KOPT-K1 (cell line): ENCODE results near the gene KLHL34.

Experiments used
- H3K27ac ChIP-seq: fragments of 200-600 bp; sonication (generic); 2 replicates; pipeline ENCODE4 v1.5.1; 2016; ENCODE audit warnings: antibody characterized with exemption, mild to moderate bottlenecking, low read depth, low read length; ENCODE audit not compliant: poor library complexity, severe bottlenecking
- H3K36me3 ChIP-seq: fragments of 200-600 bp; sonication (generic); 2 replicates; pipeline ENCODE4 v1.5.1; 2017; ENCODE audit warnings: antibody characterized with exemption, mild to moderate bottlenecking, low read length, moderate library complexity; ENCODE audit not compliant: insufficient read depth
- H3K9me3 ChIP-seq: fragments of 200-600 bp; sonication (generic); 2 replicates; pipeline ENCODE4 v1.5.1; 2017; ENCODE audit warnings: antibody characterized with exemption, low read length, mild to moderate bottlenecking; ENCODE audit not compliant: insufficient read depth, poor library complexity, severe bottlenecking

The KLHL34 gene

GRCh38 chrX:21612154-21612553 is 46.0 kb downstream of the KLHL34 start:
- H3K9me3 ChIP-seq = no peaks in the 10 kb centered on the region
- H3K27ac ChIP-seq = no peak overlapping the region
- H3K36me3 ChIP-seq = no peaks in the 10 kb centered on the region

GRCh38 chrX:21610168-21610567 is 48.0 kb downstream of the KLHL34 start:
- no peaks in the 10 kb centered on the region for H3K36me3 ChIP-seq
- no peak overlapping the region for H3K27ac ChIP-seq
- no peaks in the 10 kb centered on the region for H3K9me3 ChIP-seq

DNA sequence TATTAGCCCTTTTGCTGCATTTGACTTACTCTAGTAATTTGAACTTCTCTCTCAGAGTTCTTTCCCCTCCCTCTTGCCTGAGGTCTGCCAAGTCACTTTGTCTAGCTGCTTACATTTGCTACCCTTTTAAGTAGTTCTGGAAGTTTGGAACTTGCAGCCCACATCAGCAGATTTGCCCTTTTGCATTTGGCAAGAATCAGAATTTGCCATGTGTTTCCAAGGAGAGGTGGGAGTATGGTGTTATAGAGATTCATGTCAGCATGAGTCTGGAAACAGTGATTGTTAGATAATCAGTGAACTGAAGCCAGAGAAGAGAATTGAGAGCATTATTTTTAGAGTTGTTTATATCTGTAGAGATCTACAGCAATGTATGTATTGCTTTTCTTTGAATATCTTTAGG is 52.1 kb downstream of the KLHL34 start:
- H3K9me3 ChIP-seq = no peaks in the 10 kb centered on the region
- no peak overlapping the region for H3K27ac ChIP-seq
- H3K36me3 ChIP-seq = no peaks in the 10 kb centered on the region
